IMR-90 (cell line): ENCODE measurements around the gene RGS7BP. TPM values are rescaled to one million over a fixed set of nuclear protein-coding genes. Genes with fewer than 3 reads are reported as not detected.

Source experiments
- ATAC-seq: fragments of 200-7000 bp; cut with Tn5 transposase; 2 replicates; pipeline ENCODE4 v1.9.1; 2020; ENCODE audit warnings: low read depth, mild to moderate bottlenecking, moderate library complexity
- BruUV-seq: library from RNA; stranded (reverse); fragments of 400-500 nt; replicated peaks from 2 replicates; lab custom pipeline; 2021; lab: Mats Ljungman, UMichigan
- CTCF ChIA-PET: fragments of 300-600 bp; formaldehyde crosslinking; extraction: SDS; loops from one replicate; lab custom pipeline; 2021; ENCODE audit warnings: antibody characterized with exemption; lab: Yijun Ruan, JAX
- POLR2A ChIA-PET: fragments of 300-600 bp; sonication (Branson Sonifier 250); formaldehyde crosslinking; loops from one replicate; lab custom pipeline; 2022; ENCODE audit warnings: antibody characterized with exemption; ENCODE audit not compliant: unreplicated experiment; lab: Charles Lee
- DNase-seq: peaks from one replicate; pipeline ENCODE4 v3.0.0; 2013
- H2AFZ ChIP-seq: replicated peaks from 2 replicates; pipeline ENCODE3; 2013; ENCODE audit warnings: low read length, mild to moderate bottlenecking; ENCODE audit not compliant: poor library complexity
- H2AK5ac ChIP-seq: 2 replicates; pipeline ENCODE4 v1.6.1; 2013; ENCODE audit warnings: low read depth, low read length, inconsistent platforms
- H2AK9ac ChIP-seq: replicated peaks from 2 replicates; pipeline ENCODE3; 2013; ENCODE audit warnings: mild to moderate bottlenecking, low read depth, low read length, moderate library complexity; ENCODE audit not compliant: poor library complexity
- H2BK120ac ChIP-seq: 2 replicates; pipeline ENCODE4 v1.6.1; 2013; ENCODE audit warnings: low read depth, low read length, inconsistent platforms
- H2BK15ac ChIP-seq: 3 replicates; pipeline ENCODE4 v1.6.1; 2013; ENCODE audit warnings: low read depth, low read length, inconsistent platforms
- H2BK20ac ChIP-seq: 2 replicates; pipeline ENCODE4 v1.6.1; 2013; ENCODE audit warnings: low read depth, mild to moderate bottlenecking, inconsistent platforms, low read length, moderate library complexity
- H2BK5ac ChIP-seq: 2 replicates; pipeline ENCODE4 v1.6.1; 2013; ENCODE audit warnings: mild to moderate bottlenecking, low read depth, low read length, inconsistent platforms; ENCODE audit not compliant: poor library complexity, severe bottlenecking
- H3K14ac ChIP-seq: replicated peaks from 2 replicates; pipeline ENCODE4 v1.6.1; 2013; ENCODE audit warnings: low read depth, low read length, inconsistent platforms
- H3K18ac ChIP-seq: 2 replicates; pipeline ENCODE4 v1.6.1; 2013; ENCODE audit warnings: low read depth, low read length, control low read depth
- H3K23ac ChIP-seq: 2 replicates; pipeline ENCODE4 v1.6.1; 2013; ENCODE audit warnings: low read depth, low read length, inconsistent platforms
- H3K27ac ChIP-seq: 2 replicates; pipeline ENCODE4 v1.5.1; 2013; ENCODE audit warnings: mild to moderate bottlenecking, control low read depth, low read length; ENCODE audit not compliant: insufficient read depth
- H3K27me3 ChIP-seq: 2 replicates; pipeline ENCODE4 v1.6.1; 2013; ENCODE audit warnings: low read length; ENCODE audit not compliant: control insufficient read depth, insufficient read depth
- H3K36me3 ChIP-seq: 2 replicates; pipeline ENCODE4 v1.6.1; 2013; ENCODE audit warnings: low read length, mixed read lengths; ENCODE audit not compliant: control insufficient read depth, insufficient read depth
- H3K4ac ChIP-seq: 2 replicates; pipeline ENCODE4 v1.6.1; 2013; ENCODE audit warnings: low read depth, low read length, inconsistent platforms
- H3K4me1 ChIP-seq: 2 replicates; pipeline ENCODE4 v1.6.1; 2013; ENCODE audit warnings: low read length, mixed read lengths; ENCODE audit not compliant: control insufficient read depth, insufficient read depth
- H3K4me2 ChIP-seq: 2 replicates; pipeline ENCODE4 v1.6.1; 2013; ENCODE audit warnings: low read depth, mild to moderate bottlenecking, control low read depth, low read length, moderate library complexity
- H3K4me3 ChIP-seq: 2 replicates; pipeline ENCODE4 v1.5.1; 2013; ENCODE audit warnings: low read depth, mild to moderate bottlenecking, control low read depth, low read length, moderate library complexity; ENCODE audit not compliant: insufficient read depth
- H3K56ac ChIP-seq: 2 replicates; pipeline ENCODE4 v1.6.1; 2013; ENCODE audit warnings: low read length, inconsistent platforms; ENCODE audit not compliant: insufficient read depth; ENCODE audit errors: extremely low read depth
- H3K79me1 ChIP-seq, 2 experiments: 2 replicates each; pipeline ENCODE4 v1.6.1; 2013; ENCODE audit warnings: low read length in 2 of 2, inconsistent platforms in 1 of 2, low read depth in 1 of 2
- H3K9ac ChIP-seq: 2 replicates; pipeline ENCODE4 v1.6.1; 2013; ENCODE audit warnings: low read depth, low read length, control low read depth
- H3K9me1 ChIP-seq: 2 replicates; pipeline ENCODE4 v1.6.1; 2013; ENCODE audit warnings: low read length, inconsistent platforms; ENCODE audit not compliant: insufficient read depth
- H3K9me3 ChIP-seq: 2 replicates; pipeline ENCODE4 v1.6.1; 2013; ENCODE audit warnings: low read length; ENCODE audit not compliant: control insufficient read depth, insufficient read depth
- H4K20me1 ChIP-seq: 2 replicates; pipeline ENCODE4 v1.6.1; 2013; ENCODE audit warnings: low read length, inconsistent platforms; ENCODE audit not compliant: insufficient read depth
- H4K5ac ChIP-seq: 2 replicates; pipeline ENCODE4 v1.6.1; 2013; ENCODE audit warnings: mild to moderate bottlenecking, low read depth, low read length, control low read depth
- H4K8ac ChIP-seq, 2 experiments: 2 replicates each; pipeline ENCODE4 v1.6.1; 2013; ENCODE audit warnings: low read depth in 2 of 2, low read length in 2 of 2, control low read depth in 1 of 2, inconsistent platforms in 1 of 2
- H4K91ac ChIP-seq: 2 replicates; pipeline ENCODE4 v1.6.1; 2013; ENCODE audit warnings: low read depth, low read length, inconsistent platforms; ENCODE audit not compliant: insufficient read depth
- CEBPB ChIP-seq: IDR thresholded peaks from 2 replicates; pipeline ENCODE4 v1.6.1; 2012; ENCODE audit warnings: low read depth, low read length, improper control_type of control experiment
- CTCF ChIP-seq: conservative IDR thresholded peaks from 2 replicates; pipeline ENCODE4 v1.5.1; 2012; ENCODE audit warnings: mild to moderate bottlenecking, low read depth, low read length, improper control_type of control experiment
- FOS ChIP-seq: fragments of 150-350 bp; IDR thresholded peaks from 2 replicates; pipeline ENCODE4 v1.6.1; 2016; ENCODE audit warnings: low read depth, low read length
- MAFK ChIP-seq: IDR thresholded peaks from 2 replicates; pipeline ENCODE4 v1.6.1; 2012; ENCODE audit warnings: low read depth, low read length, improper control_type of control experiment
- MAZ ChIP-seq: IDR thresholded peaks from 2 replicates; pipeline ENCODE4 v1.6.1; 2012; ENCODE audit warnings: low read depth, mild to moderate bottlenecking, low read length, improper control_type of control experiment, moderate library complexity, borderline replicate concordance
- MXI1 ChIP-seq: IDR thresholded peaks from 2 replicates; pipeline ENCODE4 v1.6.1; 2012; ENCODE audit warnings: low read depth, mild to moderate bottlenecking, low read length, moderate library complexity, borderline replicate concordance
- NFE2L2 ChIP-seq: fragments of 150-350 bp; IDR thresholded peaks from 2 replicates; pipeline ENCODE4 v1.6.1; 2016; ENCODE audit warnings: low read depth, mild to moderate bottlenecking, low read length
- POLR2A ChIP-seq: IDR thresholded peaks from 2 replicates; pipeline ENCODE4 v1.6.1; 2012; ENCODE audit warnings: mild to moderate bottlenecking, low read depth, low read length
- RAD21 ChIP-seq: IDR thresholded peaks from 2 replicates; pipeline ENCODE4 v1.6.1; 2012; ENCODE audit warnings: low read length, improper control_type of control experiment
- RCOR1 ChIP-seq: IDR thresholded peaks from 2 replicates; pipeline ENCODE4 v1.6.1; 2012; ENCODE audit warnings: mild to moderate bottlenecking, low read length, improper control_type of control experiment; ENCODE audit not compliant: insufficient replicate concordance
- SMC3 ChIP-seq: fragments of 150-350 bp; IDR thresholded peaks from 2 replicates; pipeline ENCODE4 v1.6.1; 2016; ENCODE audit warnings: low read depth, mild to moderate bottlenecking, antibody characterized with exemption, low read length, moderate library complexity
- WGBS, 2 experiments: methylation state at CpG; one replicate each; pipeline versions ENCODE4 v1.1.5 to v1.1.7; 2013; ENCODE audit warnings: missing lambda C conversion rate in 2 of 2; ENCODE audit not compliant: insufficient read length in 1 of 2; ENCODE audit errors: extremely low coverage in 2 of 2; 5-methylcytosine and 5-hydroxymethylcytosine counted together
- dilution Hi-C: fragments of 300-500 bp; cut with HindIII; formaldehyde crosslinking; loops from one replicate; pipeline ENCODE4 v1.14.3; 2018; ENCODE audit warnings: low sequenced_read_pairs; ENCODE audit not compliant: unreplicated experiment
- in situ Hi-C: fragments of 300-500 bp; cut with MboI; formaldehyde crosslinking; loops from 3 replicates; pipeline ENCODE4 v1.14.3; 2019; ENCODE audit warnings: low sequenced_read_pairs, inconsistent platforms, mixed read lengths
- intact Hi-C: fragments of 100-400 bp; cut with micrococcal nuclease; formaldehyde crosslinking; loops from 2 replicates; pipeline ENCODE4 v1.10.0; 2022
- polyA plus RNA-seq, 3 experiments: library from polyadenylated mRNA; depleted of rRNA; stranded (reverse); fragments of >200 nt; gene quantifications; 2 replicates each; pipeline ENCODE4 v1.2.3, GENCODE V29; 2012; ENCODE audit warnings: low replicate concordance in 1 of 3
- total RNA-seq: library from RNA; depleted of rRNA; stranded (reverse); fragments of >200 nt; gene quantifications from 2 replicates; pipeline ENCODE4 v1.2.3, GENCODE V29; 2012
- TF ChIP-seq, protein P1 (sequence below): fragments of 150-350 bp; IDR thresholded peaks from 2 replicates; pipeline ENCODE4 v1.6.1; 2016; ENCODE audit warnings: low read depth, mild to moderate bottlenecking, low read length, moderate library complexity, borderline replicate concordance
- TF ChIP-seq, protein P2 (sequence below): fragments of 150-350 bp; IDR thresholded peaks from 2 replicates; pipeline ENCODE4 v1.6.1; 2017; ENCODE audit warnings: mild to moderate bottlenecking, antibody characterized with exemption, low read length, low read depth

Gene RGS7BP
- total and polyA plus RNA-seq, 2 of the 4 experiments (the other 2 are of a cell fraction): not detected

DNA sequence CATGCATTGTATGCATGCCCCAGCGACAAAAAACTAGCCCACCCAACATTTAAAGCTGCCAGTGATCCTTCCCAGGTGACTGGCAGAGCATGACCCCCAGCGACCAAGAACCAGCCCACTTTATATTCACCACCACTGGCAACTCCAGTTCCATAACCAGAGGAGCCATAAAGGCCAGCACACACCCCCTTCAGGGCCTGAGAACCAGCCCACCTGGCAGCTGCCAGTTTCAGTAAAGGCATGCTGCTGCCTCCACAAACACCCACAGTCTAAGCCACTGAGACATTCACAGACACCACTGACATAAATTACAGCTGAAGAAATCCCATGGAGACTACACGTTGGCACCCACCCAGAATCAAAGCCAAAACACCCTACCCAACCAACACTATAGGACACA lies 46.9 kb upstream of the RGS7BP start:
- intact Hi-C loops (no loop called here), dilution Hi-C loops (no loop called here), in situ Hi-C loops (no loop called here)
- 0% methylated on average over 1 of the region's 3 CpGs; no CpG with 5 or more reads in 1 of the 2 experiments for WGBS, 2 experiments
- no peak overlapping the region for H3K56ac ChIP-seq
- no peaks in the 10 kb centered on the region for H3K27me3 ChIP-seq
- no peak overlapping the region for H3K27ac ChIP-seq
- H3K79me1 ChIP-seq: no peaks in the 10 kb centered on the region
- no peak overlapping the region for H4K8ac ChIP-seq
- CTCF ChIA-PET: no interaction called here
- H3K36me3 ChIP-seq: no peaks in the 10 kb centered on the region
- no peak overlapping the region for H2AK5ac ChIP-seq
- no peak overlapping the region for H3K4ac ChIP-seq
- H2AFZ ChIP-seq: no peak overlapping the region
- no peak overlapping the region for H2AK9ac ChIP-seq
- no peaks in the 10 kb centered on the region for H3K9me3 ChIP-seq
- POLR2A ChIA-PET: no interaction called here
- H4K91ac ChIP-seq: no peak overlapping the region
- H2BK120ac ChIP-seq: no peak overlapping the region
- H2BK15ac ChIP-seq: no peak overlapping the region
- no peak overlapping the region for H3K23ac ChIP-seq
- no peak for TF ChIP-seq MAFK
- no peak for TF ChIP-seq RAD21
- TF ChIP-seq MXI1: no peak
- no peak for TF ChIP-seq FOS
- no peak for TF ChIP-seq RCOR1
- TF ChIP-seq, protein P1, sequence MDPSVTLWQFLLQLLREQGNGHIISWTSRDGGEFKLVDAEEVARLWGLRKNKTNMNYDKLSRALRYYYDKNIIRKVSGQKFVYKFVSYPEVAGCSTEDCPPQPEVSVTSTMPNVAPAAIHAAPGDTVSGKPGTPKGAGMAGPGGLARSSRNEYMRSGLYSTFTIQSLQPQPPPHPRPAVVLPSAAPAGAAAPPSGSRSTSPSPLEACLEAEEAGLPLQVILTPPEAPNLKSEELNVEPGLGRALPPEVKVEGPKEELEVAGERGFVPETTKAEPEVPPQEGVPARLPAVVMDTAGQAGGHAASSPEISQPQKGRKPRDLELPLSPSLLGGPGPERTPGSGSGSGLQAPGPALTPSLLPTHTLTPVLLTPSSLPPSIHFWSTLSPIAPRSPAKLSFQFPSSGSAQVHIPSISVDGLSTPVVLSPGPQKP: no peak
- no peak for TF ChIP-seq SMC3
- no peak for TF ChIP-seq MAZ
- no peak for TF ChIP-seq CTCF
- TF ChIP-seq, protein P2, sequence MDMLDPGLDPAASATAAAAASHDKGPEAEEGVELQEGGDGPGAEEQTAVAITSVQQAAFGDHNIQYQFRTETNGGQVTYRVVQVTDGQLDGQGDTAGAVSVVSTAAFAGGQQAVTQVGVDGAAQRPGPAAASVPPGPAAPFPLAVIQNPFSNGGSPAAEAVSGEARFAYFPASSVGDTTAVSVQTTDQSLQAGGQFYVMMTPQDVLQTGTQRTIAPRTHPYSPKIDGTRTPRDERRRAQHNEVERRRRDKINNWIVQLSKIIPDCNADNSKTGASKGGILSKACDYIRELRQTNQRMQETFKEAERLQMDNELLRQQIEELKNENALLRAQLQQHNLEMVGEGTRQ: no peak
- no peak for TF ChIP-seq CEBPB
- TF ChIP-seq POLR2A: no peak
- no peak for TF ChIP-seq NFE2L2
- H4K5ac ChIP-seq: no peak overlapping the region
- no peak overlapping the region for H3K4me2 ChIP-seq
- H3K14ac ChIP-seq: no peak overlapping the region
- no peaks in the 10 kb centered on the region for H3K9me1 ChIP-seq
- no peaks in the 10 kb centered on the region for H4K20me1 ChIP-seq
- no peak overlapping the region for H2BK20ac ChIP-seq
- no peak overlapping the region for H3K18ac ChIP-seq
- no peak overlapping the region for H3K4me3 ChIP-seq
- no peak for ATAC-seq
- H3K9ac ChIP-seq: no peak overlapping the region
- H2BK5ac ChIP-seq: no peak overlapping the region
- BruUV-seq: no TSS peak
- H3K4me1 ChIP-seq: no peaks in the 10 kb centered on the region
- no peak for DNase-seq
